Cardiac fibroblast (primary cell): ENCODE measurements around the gene LRRC71.

Experiments
- DNase-seq, 2 donors: peaks; one replicate each; pipeline versions ENCODE4 v3.0.0 to v3.0.0-alpha.2; 2010; ENCODE audit warnings: low read depth in 2 of 2
- H3K4me3 ChIP-seq, 2 donors: replicated peaks in 1 of 2; 1 replicate in 1 of 2; 2 replicates in 1 of 2; pipeline ENCODE4 v1.5.1; 2011; ENCODE audit warnings: low read depth in 2 of 2, low read length in 2 of 2, mild to moderate bottlenecking in 2 of 2, moderate library complexity in 1 of 2
- CTCF ChIP-seq: IDR thresholded peaks from one replicate; pipeline ENCODE4 v1.5.1; 2011; ENCODE audit warnings: low read depth, mild to moderate bottlenecking, low read length, inconsistent platforms

LRRC71 gene

GRCh38 chr1:156944268-156944667, 23.8 kb downstream of the LRRC71 start:
- TF ChIP-seq CTCF, result no peak

GRCh38 chr1:156944848-156945247, 24.4 kb downstream of the LRRC71 start:
- no peak for DNase-seq
- TF ChIP-seq CTCF, result no peak

More at GRCh38 chr1:156944268-156944667, 23.8 kb downstream of the LRRC71 start:
- DNase-seq, result no peak
- no peak overlapping the region for H3K4me3 ChIP-seq

GRCh38 chr1:156945881-156946661, 25.6 kb downstream of the LRRC71 start:
- DNase-seq, result peak in 1 of 2 donors; percentile 36
- H3K4me3 ChIP-seq, result no peak overlapping the region
- TF ChIP-seq CTCF, result no peak

More at GRCh38 chr1:156944848-156945247, 24.4 kb downstream of the LRRC71 start:
- H3K4me3 ChIP-seq, result no peak overlapping the region

- no peak overlapping the region for H3K4me3 ChIP-seq
- no peak for TF ChIP-seq CTCF
These were observed 26.7 kb downstream of the LRRC71 start for GRCh38 chr1:156947127-156947526.

DNA sequence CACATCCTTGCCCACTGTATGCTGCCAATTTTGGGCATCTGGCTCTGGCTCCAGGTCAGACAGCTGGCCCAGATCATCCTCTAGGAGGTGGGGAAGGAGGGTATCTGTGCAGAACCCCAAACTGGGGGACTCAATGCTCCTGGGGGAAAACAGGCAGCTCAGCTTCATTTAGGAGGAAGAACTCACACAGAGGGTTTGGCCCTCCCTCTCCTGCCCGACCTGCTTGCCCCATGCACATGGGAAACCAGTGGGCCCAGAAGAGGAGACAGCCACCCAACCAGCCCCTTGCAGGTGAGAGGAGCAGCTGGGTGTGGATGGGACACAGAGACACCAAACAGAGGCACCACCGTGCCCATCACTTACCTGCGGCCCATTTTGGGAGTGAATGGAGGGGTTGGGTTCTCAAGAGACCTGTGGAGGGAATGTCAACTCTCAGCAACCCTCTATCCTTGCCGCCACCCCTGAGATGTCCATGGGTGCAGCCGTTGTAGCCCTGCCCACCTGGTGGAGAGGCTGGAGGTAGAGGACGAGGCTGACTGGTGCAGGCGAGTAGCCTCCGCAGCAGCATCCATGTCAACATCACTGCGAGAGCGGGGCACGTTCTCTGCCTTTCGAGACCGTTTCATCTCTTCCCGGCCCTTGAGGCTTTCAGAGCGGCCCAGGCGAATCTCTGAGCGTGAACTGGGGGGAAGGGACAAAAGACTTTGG, 27.5 kb downstream of the LRRC71 start:
- no peak overlapping the region for H3K4me3 ChIP-seq
- TF ChIP-seq CTCF, result no peak
- DNase-seq, result no peak

More at GRCh38 chr1:156947127-156947526, 26.7 kb downstream of the LRRC71 start:
- no peak for DNase-seq

- TF ChIP-seq CTCF, result peak; percentile 34
- no peak overlapping the region for H3K4me3 ChIP-seq
- DNase-seq, result no peak
These were observed 28.3 kb downstream of the LRRC71 start for GRCh38 chr1:156948708-156949107.
